ENCODE measurements around the gene HNRNPH1. TPM values are rescaled to one million over a fixed set of nuclear protein-coding genes. Genes with fewer than 3 reads are reported as not detected.

HNRNPH1 gene
- total RNA-seq, 1 experiment from 2014 or later = 972 TPM

GRCh38 chr5:179572386-179572785 is 51.1 kb downstream of the HNRNPH1 start:
- intact Hi-C loops (cut with micrococcal nuclease; ENCODE audit: unreplicated experiment) = no loop called here
- Histone ChIP-seq H3K4me1 (ENCODE audit: insufficient read depth, low read length, poor library complexity, severe bottlenecking) (no peaks in the 10 kb centered on the region), H3K36me3 (ENCODE audit: insufficient read depth, low read length, poor library complexity, severe bottlenecking) (peaks cover 48% of the 10 kb centered on the region), H3K27me3 (replicated peaks; ENCODE audit: insufficient read depth, low read depth, low read length, poor library complexity) (no peaks in the 10 kb centered on the region), H3K27ac (ENCODE audit: low read depth, low read length, poor library complexity, severe bottlenecking) (no peak overlapping the region), H3K9me3 (ENCODE audit: low read depth, low read length, poor library complexity, severe bottlenecking) (no peaks in the 10 kb centered on the region), H3K4me3 (ENCODE audit: low read depth, low read length, poor library complexity, severe bottlenecking) (no peak overlapping the region)
- no TSS peak for BruUV-seq (replicated peaks)
- CTCF ChIA-PET = no interaction called here
- no peak for TF ChIP-seq CTCF (conservative IDR thresholded peaks at IDR 0.05; ENCODE audit: low read depth, low read length)
- no peak for TF ChIP-seq EZH2 (IDR thresholded peaks at IDR 0.05; ENCODE audit: borderline replicate concordance, low read depth, low read length, poor library complexity, severe bottlenecking)
- POLR2A ChIA-PET (ENCODE audit: low non-redundant PET) = no interaction called here
- DNase-seq (ENCODE audit: low spot score) = no peak

DNA sequence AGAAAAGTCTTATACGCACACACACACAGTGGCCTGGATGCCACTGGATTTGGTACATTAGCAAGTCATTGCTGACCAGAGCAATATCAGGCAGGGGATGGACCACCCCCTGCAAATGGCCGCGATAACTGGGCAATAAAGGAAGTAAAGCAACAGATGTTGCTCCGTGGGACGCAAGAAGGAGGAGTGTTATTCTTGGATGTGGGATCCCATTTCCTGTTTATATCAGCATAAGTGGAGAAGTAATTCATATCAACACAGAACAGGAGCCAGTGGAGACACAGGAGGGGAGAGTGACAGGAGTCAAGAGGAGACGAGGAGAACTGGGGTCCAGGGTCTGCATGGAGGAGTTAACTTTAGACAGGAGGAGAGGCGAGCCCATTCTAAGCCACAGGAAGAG is 54.8 kb downstream of the HNRNPH1 start:
- Histone ChIP-seq H3K4me3 (ENCODE audit: low read depth, low read length, poor library complexity, severe bottlenecking) (no peak overlapping the region), H3K27ac (ENCODE audit: low read depth, low read length, poor library complexity, severe bottlenecking) (no peak overlapping the region), H3K4me1 (ENCODE audit: insufficient read depth, low read length, poor library complexity, severe bottlenecking) (no peaks in the 10 kb centered on the region), H3K36me3 (ENCODE audit: insufficient read depth, low read length, poor library complexity, severe bottlenecking) (peaks cover 55% of the 10 kb centered on the region), H3K27me3 (replicated peaks; ENCODE audit: insufficient read depth, low read depth, low read length, poor library complexity) (no peaks in the 10 kb centered on the region), H3K9me3 (ENCODE audit: low read depth, low read length, poor library complexity, severe bottlenecking) (no peaks in the 10 kb centered on the region)
- CTCF ChIA-PET = no interaction called here
- BruUV-seq (replicated peaks) = no TSS peak
- no peak for DNase-seq (ENCODE audit: low spot score)
- intact Hi-C loops (cut with micrococcal nuclease; ENCODE audit: unreplicated experiment) = no loop called here
- TF ChIP-seq EZH2 (IDR thresholded peaks at IDR 0.05; ENCODE audit: borderline replicate concordance, low read depth, low read length, poor library complexity, severe bottlenecking) = no peak
- TF ChIP-seq CTCF (conservative IDR thresholded peaks at IDR 0.05; ENCODE audit: low read depth, low read length) = no peak
- POLR2A ChIA-PET (ENCODE audit: low non-redundant PET) = no interaction called here

GRCh38 chr5:179564526-179564925 is 58.9 kb downstream of the HNRNPH1 start:
- peaks cover 46% of the 10 kb centered on the region for H3K36me3 ChIP-seq (ENCODE audit: insufficient read depth, low read length, poor library complexity, severe bottlenecking)
- no TSS peak for BruUV-seq (replicated peaks)
- DNase-seq (ENCODE audit: low spot score) = no peak
- H3K4me3 ChIP-seq (ENCODE audit: low read depth, low read length, poor library complexity, severe bottlenecking) = no peak overlapping the region
- CTCF ChIA-PET = no interaction called here
- no peak for TF ChIP-seq CTCF (conservative IDR thresholded peaks at IDR 0.05; ENCODE audit: low read depth, low read length)
- no peak for TF ChIP-seq EZH2 (IDR thresholded peaks at IDR 0.05; ENCODE audit: borderline replicate concordance, low read depth, low read length, poor library complexity, severe bottlenecking)
- H3K9me3 ChIP-seq (ENCODE audit: low read depth, low read length, poor library complexity, severe bottlenecking) = no peaks in the 10 kb centered on the region
- H3K4me1 ChIP-seq (ENCODE audit: insufficient read depth, low read length, poor library complexity, severe bottlenecking) = no peaks in the 10 kb centered on the region
- H3K27ac ChIP-seq (ENCODE audit: low read depth, low read length, poor library complexity, severe bottlenecking) = no peak overlapping the region
- H3K27me3 ChIP-seq (replicated peaks; ENCODE audit: insufficient read depth, low read depth, low read length, poor library complexity) = no peaks in the 10 kb centered on the region
- intact Hi-C loops (cut with micrococcal nuclease; ENCODE audit: unreplicated experiment) = no loop called here
- POLR2A ChIA-PET (ENCODE audit: low non-redundant PET) = no interaction called here

Other genes with a start within 250 kb of the HNRNPH1 start
- gene RUFY1, start 73.1 kb downstream of the HNRNPH1 start, total RNA-seq (2021) = 41.4 and 45.2 TPM in 2 replicates
- gene CBY3, start 57.4 kb upstream of the HNRNPH1 start, total RNA-seq (2021) = not detected in 2 replicates
- gene CANX, start 75.3 kb upstream of the HNRNPH1 start, total RNA-seq (2021) = 598 and 609 TPM in 2 replicates
- 34.3 and 34.4 TPM in 2 replicates for gene MAML1, start 109.2 kb upstream of the HNRNPH1 start, total RNA-seq (2021)
- gene LTC4S, start 170.3 kb upstream of the HNRNPH1 start, total RNA-seq (2021) = 0.58 and 1.5 TPM in 2 replicates
- 59.5 and 63.9 TPM in 2 replicates for gene MGAT4B, start 183.2 kb upstream of the HNRNPH1 start, total RNA-seq (2021)
- 84.1 and 105 TPM in 2 replicates for gene SQSTM1, start 197.2 kb upstream of the HNRNPH1 start, total RNA-seq (2021)
- gene MRNIP, start 235.1 kb upstream of the HNRNPH1 start, total RNA-seq (2021) = 29.9 and 31.3 TPM in 2 replicates